H1 (cell line): Measurements from ENCODE around the gene TACR3. TPM values are rescaled to one million over a fixed set of nuclear protein-coding genes. Genes with fewer than 3 reads are reported as not detected.
"Not testable (repeated sequence)": the region's sequence is repeated elsewhere in the genome, so short reads cannot be mapped to it uniquely, and the experiment has no call there.

ENCODE experiments used
- CTCF ChIA-PET: fragments of 300-600 bp; sonication (Branson Sonifier 250); formaldehyde crosslinking; loops from one replicate; lab custom pipeline; 2021; ENCODE audit not compliant: partially characterized antibody; lab: Charles Lee
- POLR2A ChIA-PET: fragments of 300-600 bp; sonication (Branson Sonifier 250); formaldehyde crosslinking; loops from one replicate; lab custom pipeline; 2021; ENCODE audit warnings: inconsistent platforms; ENCODE audit not compliant: partially characterized antibody; lab: Charles Lee
- DNase-seq, 2 experiments: peaks; one replicate each; pipeline versions ENCODE4 v3.0.0 to v3.0.0-alpha.2; 2010 to 2022; ENCODE audit warnings: low spot score in 2 of 2, low read depth in 1 of 2, mixed read lengths in 1 of 2
- FAIRE-seq: peaks from 2 replicates; lab custom pipeline; 2011; peaks lifted over from hg19 to GRCh38; lab: Jason Lieb, UNC
- H2AFZ ChIP-seq: 2 replicates; pipeline ENCODE4 v1.8.1; 2012; ENCODE audit warnings: low read length, inconsistent platforms
- H2AK5ac ChIP-seq: 2 replicates; pipeline ENCODE4 v1.6.1; 2013; ENCODE audit warnings: low read depth, low read length
- H2BK120ac ChIP-seq: replicated peaks from 2 replicates; pipeline ENCODE3; 2013; ENCODE audit warnings: low read depth, low read length, inconsistent platforms
- H2BK12ac ChIP-seq: 2 replicates; pipeline ENCODE4 v1.6.1; 2013; ENCODE audit warnings: low read depth, low read length
- H2BK15ac ChIP-seq: 2 replicates; pipeline ENCODE4 v1.6.1; 2013; ENCODE audit warnings: low read length
- H2BK20ac ChIP-seq: 2 replicates; pipeline ENCODE4 v1.6.1; 2013; ENCODE audit warnings: low read length
- H2BK5ac ChIP-seq: 2 replicates; pipeline ENCODE4 v1.6.1; 2013; ENCODE audit warnings: low read depth, low read length
- H3K14ac ChIP-seq: 2 replicates; pipeline ENCODE4 v1.6.1; 2013; ENCODE audit warnings: inconsistent platforms; ENCODE audit not compliant: insufficient read length
- H3K18ac ChIP-seq: 2 replicates; pipeline ENCODE4 v1.6.1; 2013; ENCODE audit warnings: low read length; ENCODE audit errors: extremely low read depth
- H3K23ac ChIP-seq: 2 replicates; pipeline ENCODE4 v1.6.1; 2013; ENCODE audit warnings: inconsistent platforms; ENCODE audit not compliant: insufficient read length
- H3K23me2 ChIP-seq: 2 replicates; pipeline ENCODE4 v1.6.1; 2013; ENCODE audit warnings: low read depth, low read length
- H3K27ac ChIP-seq: 2 replicates; pipeline ENCODE4 v1.6.1; 2011; ENCODE audit warnings: low read depth, low read length, inconsistent platforms
- H3K27me3 ChIP-seq, 4 experiments: replicated peaks in 1 of 4; 1 replicate in 1 of 4; 2 replicates in 3 of 4; pipeline versions ENCODE4 v1.6.1 to v1.8.1; 2011 to 2013; ENCODE audit warnings: low read length in 3 of 4, mild to moderate bottlenecking in 3 of 4, inconsistent platforms in 2 of 4, mixed read lengths in 2 of 4, moderate library complexity in 1 of 4; ENCODE audit not compliant: control insufficient read depth in 3 of 4, insufficient read depth in 3 of 4; ENCODE audit errors: extremely low read depth in 1 of 4
- H3K36me3 ChIP-seq, 4 experiments: 2 replicates each; pipeline versions ENCODE4 v1.6.1 to v1.8.1; 2011 to 2013; ENCODE audit warnings: mild to moderate bottlenecking in 4 of 4, low read length in 3 of 4, moderate library complexity in 2 of 4, control low read depth in 1 of 4, inconsistent platforms in 1 of 4; ENCODE audit not compliant: insufficient read depth in 4 of 4, control insufficient read depth in 2 of 4
- H3K4ac ChIP-seq: replicated peaks from 2 replicates; pipeline ENCODE3; 2013; ENCODE audit warnings: low read length, low read depth, mixed read lengths, inconsistent platforms; ENCODE audit not compliant: insufficient read length
- H3K4me1 ChIP-seq, 4 experiments: replicated peaks in 1 of 4; 1 replicate in 1 of 4; 2 replicates in 3 of 4; pipeline versions ENCODE4 v1.6.1 to v1.8.1; 2011 to 2013; ENCODE audit warnings: low read length in 3 of 4, inconsistent platforms in 2 of 4, mixed read lengths in 1 of 4; ENCODE audit not compliant: insufficient read depth in 4 of 4, control insufficient read depth in 3 of 4
- H3K4me2 ChIP-seq, 2 experiments: 2 replicates each; pipeline versions ENCODE4 v1.6.1 to v1.8.1; 2011 to 2013; ENCODE audit warnings: low read depth in 2 of 2, low read length in 2 of 2, control low read depth in 1 of 2, inconsistent platforms in 1 of 2, mild to moderate bottlenecking in 1 of 2; ENCODE audit not compliant: insufficient read depth in 1 of 2
- H3K4me3 ChIP-seq, 4 experiments: fragments of 200-600, 300-600 bp in 1 of 4; sonication (generic), shearing (Covaris generic), sonication (Bioruptor Twin) in 1 of 4; 2 replicates each; pipeline versions ENCODE4 v1.5.1 to v1.8.1; 2011 to 2016; ENCODE audit warnings: low read length in 4 of 4, low read depth in 3 of 4, control low read depth in 2 of 4, inconsistent platforms in 2 of 4, mild to moderate bottlenecking in 2 of 4, mixed read lengths in 1 of 4, moderate library complexity in 1 of 4; ENCODE audit not compliant: insufficient read depth in 2 of 4; ENCODE audit errors: extremely low read depth in 1 of 4
- H3K56ac ChIP-seq: replicated peaks from 2 replicates; pipeline ENCODE3; 2013; ENCODE audit warnings: low read depth, mild to moderate bottlenecking, mixed read lengths, low read length, inconsistent platforms; ENCODE audit not compliant: insufficient read length
- H3K79me1 ChIP-seq: 2 replicates; pipeline ENCODE4 v1.6.1; 2013; ENCODE audit warnings: low read depth, low read length, control low read depth
- H3K79me2 ChIP-seq, 2 experiments: 2 replicates each; pipeline versions ENCODE4 v1.6.1 to v1.8.1; 2012 to 2013; ENCODE audit warnings: low read length in 2 of 2, mild to moderate bottlenecking in 2 of 2, inconsistent platforms in 1 of 2; ENCODE audit not compliant: insufficient read depth in 2 of 2, control insufficient read depth in 1 of 2
- H3K9ac ChIP-seq, 4 experiments: replicated peaks in 1 of 4; 1 replicate in 1 of 4; 2 replicates in 3 of 4; pipeline versions ENCODE4 v1.6.1 to v1.8.1; 2011 to 2013; ENCODE audit warnings: low read depth in 3 of 4, low read length in 3 of 4, control low read depth in 2 of 4, mild to moderate bottlenecking in 2 of 4, moderate library complexity in 2 of 4, inconsistent platforms in 1 of 4; ENCODE audit errors: extremely low read depth in 1 of 4
- H3K9me3 ChIP-seq, 2 experiments: 2 replicates each; pipeline versions ENCODE4 v1.6.1 to v1.8.1; 2012 to 2013; ENCODE audit warnings: mild to moderate bottlenecking in 2 of 2, moderate library complexity in 2 of 2, control low read depth in 1 of 2, inconsistent platforms in 1 of 2, low read depth in 1 of 2, low read length in 1 of 2, mixed read lengths in 1 of 2; ENCODE audit not compliant: insufficient read depth in 2 of 2
- H4K20me1 ChIP-seq, 2 experiments: replicated peaks in 1 of 2; 2 replicates each; pipeline versions ENCODE3 to v1.8.1; 2011 to 2013; ENCODE audit warnings: inconsistent platforms in 2 of 2, low read length in 2 of 2, mild to moderate bottlenecking in 1 of 2; ENCODE audit not compliant: insufficient read depth in 2 of 2, control insufficient read depth in 1 of 2
- H4K5ac ChIP-seq: 2 replicates; pipeline ENCODE4 v1.6.1; 2013; ENCODE audit warnings: low read length, low read depth, mixed read lengths, inconsistent platforms; ENCODE audit not compliant: insufficient read length
- H4K8ac ChIP-seq: 2 replicates; pipeline ENCODE4 v1.8.0; 2013; ENCODE audit warnings: mild to moderate bottlenecking, moderate library complexity, low read length, inconsistent platforms; ENCODE audit not compliant: insufficient read depth; ENCODE audit errors: extremely low read depth
- H4K91ac ChIP-seq: replicated peaks from 2 replicates; pipeline ENCODE3; 2013; ENCODE audit warnings: low read length, mixed read lengths, inconsistent platforms; ENCODE audit not compliant: insufficient read length
- WGBS, 2 experiments: shearing (Covaris generic) in 1 of 2; methylation state at CpG; one replicate each; pipeline versions ENCODE4 v1.1.6 to v1.1.7; 2013 to 2015; ENCODE audit warnings: low lambda C conversion rate in 2 of 2, mixed read lengths in 2 of 2, inconsistent platforms in 1 of 2, low coverage in 1 of 2, missing lambda C conversion rate in 1 of 2; ENCODE audit not compliant: insufficient replicate concordance in 2 of 2, insufficient coverage in 1 of 2, insufficient read length in 1 of 2; ENCODE audit errors: extremely low coverage in 1 of 2, missing lambda C conversion rate in 1 of 2; 5-methylcytosine and 5-hydroxymethylcytosine counted together
- polyA plus RNA-seq, 7 experiments: library from polyadenylated mRNA; depleted of rRNA in 3 of 7; stranded (reverse) in 5 of 7; unstranded in 2 of 7; fragments of >200 nt in 5 of 7; fragments of 200-250 nt in 2 of 7; gene quantifications; 1 replicate in 5 of 7; 2 replicates in 1 of 7; 4 replicates in 1 of 7; pipeline versions ENCODE4 v1.2.1 to v1.2.3, GENCODE V29; 2011 to 2013; ENCODE audit warnings: missing spikeins in 2 of 7, mixed read lengths in 2 of 7
- total RNA-seq: library from RNA; stranded (reverse); fragmentation: NEBNext Ultra II Directional; extraction: Animal tissue kit (Norgen Biotek cat#: 25700); gene quantifications from 2 replicates; pipeline ENCODE4 v1.2.1, GENCODE V29; 2021

TACR3 gene
- total and polyA plus RNA-seq, 2 of the 8 experiments (the other 6 are each of a cell fraction or from before 2014, with no cell fraction given), result 0.30 to 2.3 TPM

GRCh38 chr4:103723150-103723549 is 3.4 kb upstream of the TACR3 start:
- H3K4ac ChIP-seq, H3K79me1 ChIP-seq, H3K4me1 ChIP-seq, H3K23ac ChIP-seq, H2BK120ac ChIP-seq, H3K23me2 ChIP-seq, FAIRE-seq, H2BK5ac ChIP-seq, H4K91ac ChIP-seq, H3K4me2 ChIP-seq, H3K27ac ChIP-seq, H3K4me3 ChIP-seq, H2AFZ ChIP-seq, H3K27me3 ChIP-seq, H3K14ac ChIP-seq, H3K18ac ChIP-seq, H3K56ac ChIP-seq, POLR2A ChIA-PET, H4K8ac ChIP-seq, H2BK20ac ChIP-seq, H3K36me3 ChIP-seq, H3K9ac ChIP-seq, H3K79me2 ChIP-seq, H4K20me1 ChIP-seq, H2BK12ac ChIP-seq, H2AK5ac ChIP-seq, H2BK15ac ChIP-seq, DNase-seq, H4K5ac ChIP-seq: not testable (repeated sequence)
- WGBS, 2 experiments, result 100% methylated on average over 9 of the region's 27 CpGs; no CpG with 5 or more reads in 1 of the 2 experiments
- CTCF ChIA-PET, result interaction anchor here (0.8 kb wide), 1 partner anchor 62 kb away, joined by 3 read pairs; no protein-coding TSS in a partner anchor
- H3K9me3 ChIP-seq, result peaks cover 0 to 12% of the 10 kb centered on the region in 2 experiments; a peak in 2 of 4 replicates
